Endothelial cell of umbilical vein (primary cell): Measurements from ENCODE around the gene CPED1.

Source experiments
- CTCF ChIP-seq, 2 donors: IDR thresholded peaks; 1 replicate in 1 of 2; 2 replicates in 1 of 2; pipeline ENCODE4 v1.5.1; 2011; ENCODE audit warnings: low read length in 2 of 2, mild to moderate bottlenecking in 2 of 2, moderate library complexity in 2 of 2, control low read depth in 1 of 2, inconsistent platforms in 1 of 2, low read depth in 1 of 2; ENCODE audit not compliant: insufficient read depth in 1 of 2; ENCODE audit errors: extremely low read depth in 1 of 2
- EZH2 ChIP-seq: IDR thresholded peaks from 2 replicates; pipeline ENCODE4 v1.6.1; 2012; ENCODE audit warnings: borderline replicate concordance, low read depth, mild to moderate bottlenecking, moderate library complexity, low read length, inconsistent platforms; ENCODE audit not compliant: severe bottlenecking
- FOS ChIP-seq: IDR thresholded peaks from 2 replicates; pipeline ENCODE4 v1.6.1; 2011; ENCODE audit warnings: mild to moderate bottlenecking, low read length, moderate library complexity, borderline replicate concordance; ENCODE audit not compliant: insufficient read depth
- GATA2 ChIP-seq: IDR thresholded peaks from 2 replicates; pipeline ENCODE4 v1.7.0; 2011; ENCODE audit warnings: low read depth, mild to moderate bottlenecking, moderate library complexity, mixed read lengths, low read length; ENCODE audit not compliant: insufficient read length, insufficient read depth
- JUN ChIP-seq: IDR thresholded peaks from 2 replicates; pipeline ENCODE4 v1.6.1; 2011; ENCODE audit warnings: borderline replicate concordance, low read depth; ENCODE audit not compliant: insufficient read length, insufficient read depth
- MAX ChIP-seq: IDR thresholded peaks from 2 replicates; pipeline ENCODE4 v1.6.1; 2011; ENCODE audit not compliant: insufficient read depth, insufficient read length
- POLR2A ChIP-seq: IDR thresholded peaks from 2 replicates; pipeline ENCODE4 v1.6.1; 2012; ENCODE audit warnings: low read depth, mild to moderate bottlenecking, control low read depth, low read length
- POLR2AphosphoS5 ChIP-seq: IDR thresholded peaks from 2 replicates; pipeline ENCODE4 v1.6.1; 2012; ENCODE audit warnings: low read depth, mild to moderate bottlenecking, control low read depth, low read length, moderate library complexity; ENCODE audit not compliant: insufficient read depth

DNA sequence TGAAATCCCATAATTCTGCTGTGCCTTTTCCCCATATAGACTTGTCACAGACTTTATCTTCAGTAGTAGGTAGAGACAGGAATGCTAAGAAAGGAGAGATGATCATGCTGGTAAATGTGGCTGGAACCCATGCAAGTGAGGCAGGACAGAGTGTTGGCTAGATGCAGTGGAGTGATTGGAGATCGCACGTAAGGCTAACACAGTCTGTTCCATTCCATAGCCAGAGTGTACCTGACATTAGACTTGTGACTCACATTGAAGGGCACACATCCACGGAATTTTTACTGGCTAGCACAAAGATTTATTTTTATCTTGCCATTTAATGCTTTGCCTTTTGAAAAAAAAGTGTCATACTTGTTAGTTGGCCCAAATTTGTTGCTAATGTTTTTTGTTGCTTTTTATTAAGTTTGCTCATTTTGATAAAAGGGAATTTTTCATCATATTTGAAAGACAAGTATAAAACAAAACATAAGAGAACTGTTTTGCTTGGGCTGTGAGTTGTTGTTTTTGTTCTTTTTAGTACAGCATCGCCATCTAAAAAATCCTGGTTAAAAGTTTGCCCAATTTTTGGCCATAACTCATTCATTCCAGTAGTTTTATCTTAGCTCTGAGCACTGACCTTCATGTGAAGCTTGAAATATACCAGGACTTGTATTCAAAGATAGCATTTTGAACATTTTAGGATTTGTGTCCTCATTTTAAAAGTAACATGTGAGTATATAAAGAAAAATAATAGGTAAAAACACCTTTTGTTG is 81.0 kb downstream of the CPED1 start:
- TF ChIP-seq CTCF (IDR thresholded peaks at IDR 0.05; ENCODE audit: extremely low read depth in 1 of 2, insufficient read depth in 1 of 2, low read depth in 1 of 2, low read length in 2 of 2) (no peak), POLR2AphosphoS5 (no peak), POLR2A (no peak), EZH2 (no peak), MAX (no peak), FOS (no peak), JUN (no peak), GATA2 (no peak)
